Thyroid gland (tissue), 4 donors: ENCODE results near the gene ORM1.

ENCODE experiments used
- POLR2A ChIP-seq, 2 donors: fragments of 450-650 bp; IDR thresholded peaks; one replicate each; pipeline ENCODE4 v1.6.1; 2017; ENCODE audit warnings: antibody characterized with exemption in 2 of 2, mild to moderate bottlenecking in 2 of 2, moderate library complexity in 1 of 2
- TF ChIP-seq, protein P1 (sequence below), 6 experiments: fragments of 200-600 bp in 3 of 6; fragments of 450-650 bp in 3 of 6; sonication (generic) in 3 of 6; IDR thresholded peaks; one replicate each; pipeline ENCODE4 v1.5.1; 2016 to 2019; ENCODE audit warnings: antibody characterized with exemption in 6 of 6, mild to moderate bottlenecking in 2 of 6, inconsistent platforms in 1 of 6, moderate library complexity in 1 of 6

DNA sequence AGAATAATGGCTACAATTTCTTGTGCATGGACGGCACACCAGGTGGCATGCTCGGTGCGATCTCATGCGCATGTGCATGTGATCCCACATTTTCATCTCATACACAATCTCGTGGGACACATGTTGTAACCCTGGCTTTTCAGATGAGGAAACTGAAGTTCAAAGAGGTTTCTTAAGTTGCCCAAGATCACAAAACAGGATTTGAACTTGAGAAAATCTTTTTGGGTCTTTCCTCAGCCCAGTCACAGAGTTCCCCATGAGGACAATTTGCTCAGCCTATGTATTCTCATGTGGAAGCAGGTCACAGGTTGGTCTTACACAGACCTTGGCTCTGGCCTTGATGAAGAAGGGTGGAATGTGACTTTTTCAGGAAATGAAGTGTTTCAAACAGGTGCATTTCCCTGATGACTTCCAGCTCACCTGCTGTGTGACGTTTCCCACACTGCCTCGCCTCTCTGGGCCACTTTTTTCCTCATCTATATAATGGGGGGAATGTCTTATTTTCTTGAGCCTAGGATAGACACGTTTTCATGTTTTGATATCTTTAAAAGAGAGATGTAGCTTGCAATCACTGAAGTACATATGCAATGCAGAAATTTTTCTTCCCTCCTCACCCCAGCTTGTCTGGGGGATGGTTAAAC, 7.1 kb upstream of the ORM1 start:
- TF ChIP-seq, protein P1, sequence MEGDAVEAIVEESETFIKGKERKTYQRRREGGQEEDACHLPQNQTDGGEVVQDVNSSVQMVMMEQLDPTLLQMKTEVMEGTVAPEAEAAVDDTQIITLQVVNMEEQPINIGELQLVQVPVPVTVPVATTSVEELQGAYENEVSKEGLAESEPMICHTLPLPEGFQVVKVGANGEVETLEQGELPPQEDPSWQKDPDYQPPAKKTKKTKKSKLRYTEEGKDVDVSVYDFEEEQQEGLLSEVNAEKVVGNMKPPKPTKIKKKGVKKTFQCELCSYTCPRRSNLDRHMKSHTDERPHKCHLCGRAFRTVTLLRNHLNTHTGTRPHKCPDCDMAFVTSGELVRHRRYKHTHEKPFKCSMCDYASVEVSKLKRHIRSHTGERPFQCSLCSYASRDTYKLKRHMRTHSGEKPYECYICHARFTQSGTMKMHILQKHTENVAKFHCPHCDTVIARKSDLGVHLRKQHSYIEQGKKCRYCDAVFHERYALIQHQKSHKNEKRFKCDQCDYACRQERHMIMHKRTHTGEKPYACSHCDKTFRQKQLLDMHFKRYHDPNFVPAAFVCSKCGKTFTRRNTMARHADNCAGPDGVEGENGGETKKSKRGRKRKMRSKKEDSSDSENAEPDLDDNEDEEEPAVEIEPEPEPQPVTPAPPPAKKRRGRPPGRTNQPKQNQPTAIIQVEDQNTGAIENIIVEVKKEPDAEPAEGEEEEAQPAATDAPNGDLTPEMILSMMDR (IDR thresholded peaks at IDR 0.05): no peak
- no peak for TF ChIP-seq POLR2A (IDR thresholded peaks at IDR 0.05)
